Keratinocyte (primary cell): Measurements from ENCODE around the gene ALPP.

Experiments
- EZH2 ChIP-seq: IDR thresholded peaks from one replicate; pipeline ENCODE4 v1.6.1; 2012; ENCODE audit warnings: inconsistent platforms, mild to moderate bottlenecking, low read length, moderate library complexity
- TF ChIP-seq, protein P1 (sequence below), 3 experiments: IDR thresholded peaks in 1 of 3; conservative IDR thresholded peaks in 1 of 3; optimal IDR thresholded peaks in 1 of 3; 2 replicates in 2 of 3; 3 replicates in 1 of 3; pipeline versions ENCODE3 to v1.5.1; 2011; ENCODE audit warnings: low read length in 3 of 3, mild to moderate bottlenecking in 3 of 3, moderate library complexity in 2 of 3, control low read depth in 1 of 3, inconsistent platforms in 1 of 3; ENCODE audit not compliant: insufficient read depth in 2 of 3; ENCODE audit errors: extremely low read depth in 1 of 3

DNA sequence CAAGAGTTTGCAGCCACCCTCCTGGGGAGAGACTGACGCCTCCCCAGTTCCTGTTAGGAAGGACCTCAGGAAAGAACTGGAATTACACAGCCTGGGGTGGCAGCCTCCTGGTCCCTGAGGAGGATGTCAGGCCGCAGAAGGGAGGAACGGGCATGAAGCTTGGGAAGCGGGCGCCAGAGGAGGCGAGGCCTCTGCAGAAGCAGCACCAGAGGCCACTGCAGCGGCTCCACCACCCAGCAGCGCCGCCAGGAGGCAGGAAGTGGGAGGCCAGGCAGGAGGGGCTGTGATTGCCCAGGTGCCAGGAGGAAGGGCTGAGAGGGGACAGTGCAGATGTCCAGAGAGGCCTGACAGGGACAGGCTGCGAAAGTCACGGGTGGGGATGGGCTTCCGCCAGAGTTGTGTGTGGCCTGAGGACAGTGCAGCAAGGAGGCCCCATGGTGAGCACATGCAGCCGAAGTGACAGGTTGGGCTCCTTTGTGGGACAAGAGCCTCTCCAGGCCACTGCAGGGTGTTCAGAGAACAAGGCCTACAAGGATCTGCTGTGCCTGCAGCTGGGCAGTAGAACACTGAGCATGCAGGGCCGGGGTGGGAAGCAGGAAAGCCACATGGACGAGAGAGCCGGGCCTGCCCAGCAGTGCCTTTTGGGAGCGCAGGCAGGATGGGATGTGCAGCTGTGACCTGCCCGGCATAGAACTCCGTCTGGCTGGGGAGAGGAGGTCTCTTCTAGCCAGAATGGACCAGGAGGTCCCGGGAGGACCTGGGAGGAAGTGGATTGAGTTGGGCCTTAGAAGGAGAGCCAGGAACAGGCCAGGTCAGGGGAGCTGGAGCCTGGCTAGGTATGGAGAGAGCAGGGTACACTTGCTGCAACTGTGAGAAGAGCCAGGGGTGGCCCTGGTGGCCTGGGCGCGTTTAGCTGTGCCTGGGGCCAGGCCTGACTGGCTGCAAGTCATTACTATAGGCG, 39.1 kb upstream of the ALPP start:
- no peak for TF ChIP-seq EZH2
- TF ChIP-seq, protein P1, sequence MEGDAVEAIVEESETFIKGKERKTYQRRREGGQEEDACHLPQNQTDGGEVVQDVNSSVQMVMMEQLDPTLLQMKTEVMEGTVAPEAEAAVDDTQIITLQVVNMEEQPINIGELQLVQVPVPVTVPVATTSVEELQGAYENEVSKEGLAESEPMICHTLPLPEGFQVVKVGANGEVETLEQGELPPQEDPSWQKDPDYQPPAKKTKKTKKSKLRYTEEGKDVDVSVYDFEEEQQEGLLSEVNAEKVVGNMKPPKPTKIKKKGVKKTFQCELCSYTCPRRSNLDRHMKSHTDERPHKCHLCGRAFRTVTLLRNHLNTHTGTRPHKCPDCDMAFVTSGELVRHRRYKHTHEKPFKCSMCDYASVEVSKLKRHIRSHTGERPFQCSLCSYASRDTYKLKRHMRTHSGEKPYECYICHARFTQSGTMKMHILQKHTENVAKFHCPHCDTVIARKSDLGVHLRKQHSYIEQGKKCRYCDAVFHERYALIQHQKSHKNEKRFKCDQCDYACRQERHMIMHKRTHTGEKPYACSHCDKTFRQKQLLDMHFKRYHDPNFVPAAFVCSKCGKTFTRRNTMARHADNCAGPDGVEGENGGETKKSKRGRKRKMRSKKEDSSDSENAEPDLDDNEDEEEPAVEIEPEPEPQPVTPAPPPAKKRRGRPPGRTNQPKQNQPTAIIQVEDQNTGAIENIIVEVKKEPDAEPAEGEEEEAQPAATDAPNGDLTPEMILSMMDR (optimal IDR thresholded peaks at IDR 0.05 in 1 of 3, IDR thresholded peaks at IDR 0.05 in 1 of 3, conservative IDR thresholded peaks at IDR 0.05 in 1 of 3; ENCODE audit: extremely low read depth in 1 of 3, insufficient read depth in 2 of 3, low read length in 3 of 3) = peak in 2 of 3 experiments; percentile 8 to 21
